Measurements from ENCODE around the gene IFT122.
"Not testable (repeated sequence)": the region's sequence is repeated elsewhere in the genome, so short reads cannot be mapped to it uniquely, and the experiment has no call there.

IFT122 gene

DNA sequence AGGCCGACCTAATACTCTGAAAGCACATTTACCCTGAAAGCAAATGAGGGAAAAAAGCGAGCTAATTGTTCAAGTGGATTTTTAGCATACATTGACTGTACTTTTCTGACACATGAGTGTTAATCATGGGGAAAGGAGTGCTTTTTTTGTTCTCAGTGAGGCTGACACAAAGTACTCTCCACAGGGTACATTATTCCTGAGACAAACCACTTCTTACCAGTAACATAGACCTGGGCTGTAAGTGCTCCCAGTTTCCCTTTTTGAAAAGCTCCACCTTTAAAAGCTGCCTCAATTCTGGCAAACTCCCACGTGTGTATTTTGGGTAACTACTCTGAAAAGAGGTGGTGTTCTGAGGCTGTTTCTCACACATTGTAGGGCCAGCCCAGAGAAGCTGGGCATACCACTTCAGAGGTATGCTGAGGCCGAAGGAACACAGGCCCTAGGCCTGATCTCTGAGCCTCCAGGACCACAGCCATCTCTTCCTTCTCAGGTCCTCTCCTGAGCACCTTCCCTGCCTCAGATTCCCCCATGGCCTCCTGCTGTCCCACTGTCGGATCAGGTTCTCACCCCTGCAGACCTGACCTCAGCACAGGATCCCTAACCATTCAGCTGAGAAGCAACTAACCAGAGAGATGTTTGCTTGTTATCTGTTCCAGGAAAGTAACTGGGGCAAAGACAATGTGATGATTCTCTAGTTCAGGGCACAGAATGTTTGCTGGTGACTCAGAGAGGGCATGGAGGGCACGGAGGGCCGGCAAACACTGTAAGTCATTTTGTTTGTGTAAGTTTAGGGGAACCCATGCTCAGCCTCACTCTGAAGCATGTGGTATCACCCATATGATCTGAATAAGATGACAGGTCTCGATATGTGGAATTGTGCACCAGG lies 58.8 kb downstream of the IFT122 start:
- not testable (repeated sequence) for DNase-seq

DNA sequence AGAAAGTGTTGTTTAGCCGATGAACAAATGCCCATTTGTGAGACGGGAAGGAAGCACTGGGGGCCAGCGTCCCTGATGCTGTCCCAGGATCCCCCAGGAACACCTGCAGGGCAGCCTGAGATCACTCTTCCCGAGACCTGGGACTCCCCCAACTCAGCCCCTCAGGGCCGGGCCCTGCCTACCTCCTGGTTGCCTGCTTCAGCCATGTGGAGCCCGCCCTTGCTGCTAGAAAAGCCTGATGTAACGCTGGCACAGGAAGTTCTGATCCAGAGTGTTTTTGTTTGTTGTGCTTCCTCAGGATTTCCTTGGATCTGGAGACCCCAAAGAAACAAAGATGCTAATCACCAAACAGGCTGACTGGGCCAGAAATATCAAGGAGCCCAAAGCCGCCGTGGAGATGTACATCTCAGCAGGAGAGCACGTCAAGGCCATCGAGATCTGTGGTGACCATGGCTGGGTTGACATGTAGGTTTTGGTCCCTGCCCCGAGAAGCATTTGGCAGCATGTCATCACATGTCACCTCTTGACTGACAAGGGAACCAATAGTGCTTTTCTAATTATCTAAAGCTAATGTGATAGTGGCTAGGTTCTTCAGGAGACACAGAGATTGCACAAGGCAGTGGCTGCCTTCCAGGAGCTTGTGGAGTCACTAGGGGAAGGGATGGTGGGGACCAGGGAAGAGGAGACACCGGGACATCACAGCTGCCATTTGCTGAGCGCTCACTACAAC lies 59.7 kb downstream of the IFT122 start:
- DNase-seq, result not testable (repeated sequence)

DNA sequence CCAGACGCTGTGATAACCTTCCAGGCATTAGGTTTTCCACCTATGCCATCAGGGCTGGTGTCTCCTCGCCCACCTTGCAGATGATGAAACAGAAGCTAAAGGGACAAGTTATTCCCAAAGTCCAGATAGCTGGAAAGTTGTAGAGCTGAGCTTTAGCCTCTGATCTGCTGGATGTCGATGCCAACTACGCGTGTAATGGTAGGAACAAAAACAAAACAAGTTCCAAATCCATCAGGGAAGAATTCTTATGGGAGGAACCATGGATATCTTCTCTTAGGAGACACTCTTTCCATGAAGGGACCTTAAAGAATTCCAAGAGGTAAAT lies 60.3 kb downstream of the IFT122 start:
- DNase-seq, result no peak

DNA sequence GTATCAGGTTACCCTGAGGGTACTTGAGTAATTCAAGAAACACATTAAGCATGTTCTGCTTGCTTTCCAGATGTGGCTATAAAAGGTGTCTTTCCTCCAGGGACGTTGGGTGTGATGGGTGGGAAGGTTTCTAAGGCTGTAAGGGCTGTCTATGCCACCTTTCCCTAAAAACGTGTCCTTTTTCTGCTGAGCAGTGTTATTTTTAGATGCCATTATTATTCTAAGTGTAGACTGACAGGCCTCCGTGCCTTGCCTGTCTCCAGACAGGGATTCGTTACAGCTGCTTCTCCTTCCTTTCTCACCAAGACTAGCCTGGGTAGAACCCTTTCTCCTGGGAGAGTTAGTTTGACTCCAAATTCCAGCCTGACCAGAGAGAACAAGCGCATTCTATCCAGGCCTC lies 61.6 kb downstream of the IFT122 start:
- DNase-seq, result no peak

DNA sequence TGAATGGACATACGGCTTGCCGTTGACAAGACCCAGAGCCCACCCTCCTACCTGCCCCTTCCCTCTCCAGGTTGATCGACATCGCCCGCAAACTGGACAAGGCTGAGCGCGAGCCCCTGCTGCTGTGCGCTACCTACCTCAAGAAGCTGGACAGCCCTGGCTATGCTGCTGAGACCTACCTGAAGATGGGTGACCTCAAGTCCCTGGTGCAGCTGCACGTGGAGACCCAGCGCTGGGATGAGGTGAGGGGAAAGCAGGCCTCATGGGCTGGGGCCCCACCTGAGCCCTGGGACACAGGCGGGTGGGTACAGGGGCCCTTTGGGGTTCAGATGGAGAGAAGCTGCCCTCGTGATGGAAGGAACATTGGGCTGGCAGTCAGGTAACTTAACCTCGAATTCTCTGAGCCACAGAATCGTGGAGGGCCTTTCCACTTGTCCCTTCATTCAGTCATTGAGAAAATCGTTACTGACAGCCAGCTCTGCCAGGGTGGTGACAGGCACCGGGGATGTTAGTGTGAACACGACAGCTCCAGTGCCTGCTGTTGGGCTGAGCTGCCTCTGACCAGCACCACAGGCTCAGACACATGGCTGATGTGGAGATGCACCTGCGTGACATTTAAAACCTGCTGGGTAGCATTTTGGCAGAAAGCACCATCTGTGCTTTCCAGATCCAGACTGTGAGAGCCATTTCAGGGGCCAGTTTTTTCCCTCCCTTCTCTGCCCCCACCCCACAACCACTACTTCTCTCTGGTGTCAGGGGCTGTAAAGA lies 62.8 kb downstream of the IFT122 start:
- DNase-seq, result no peak

DNA sequence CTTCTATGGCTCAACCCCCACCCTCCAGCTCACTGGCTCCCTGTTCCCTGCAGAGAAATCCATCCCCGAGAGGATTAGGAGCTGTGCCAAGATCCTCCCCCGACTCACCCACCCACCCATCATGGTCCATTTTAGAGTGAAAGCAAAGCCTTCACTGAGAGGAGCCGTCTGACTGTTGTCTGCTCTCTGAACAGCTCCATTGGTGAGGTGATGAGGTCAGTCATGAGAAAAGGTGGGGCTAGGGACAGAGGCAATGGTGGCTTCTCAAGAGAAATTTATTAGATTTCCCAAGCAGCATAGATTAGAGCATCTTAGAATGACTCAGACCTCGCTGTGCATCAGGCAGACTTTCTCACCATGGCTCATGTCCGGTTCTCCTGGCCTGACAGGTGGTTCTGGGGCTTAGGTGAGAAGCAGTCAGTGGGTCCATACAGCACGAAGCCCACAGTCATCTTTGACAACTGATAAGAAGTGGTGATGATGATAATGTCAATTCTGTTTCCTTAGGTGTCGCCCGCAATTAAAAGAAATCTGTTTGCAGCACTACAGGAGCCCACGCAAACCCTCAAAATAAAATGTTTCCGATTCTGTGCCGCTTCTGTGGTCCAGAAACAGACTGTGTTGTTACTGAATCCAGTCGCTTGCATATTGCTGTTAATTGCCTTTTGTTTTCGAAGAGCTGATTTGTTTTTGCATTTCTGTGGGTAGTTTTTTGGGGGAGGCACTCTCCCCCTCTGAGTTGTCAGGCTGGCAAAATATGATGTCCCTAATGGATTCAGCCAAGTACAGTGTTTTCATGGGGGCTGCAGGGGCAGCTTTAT lies 63.7 kb downstream of the IFT122 start:
- no peak for DNase-seq

DNA sequence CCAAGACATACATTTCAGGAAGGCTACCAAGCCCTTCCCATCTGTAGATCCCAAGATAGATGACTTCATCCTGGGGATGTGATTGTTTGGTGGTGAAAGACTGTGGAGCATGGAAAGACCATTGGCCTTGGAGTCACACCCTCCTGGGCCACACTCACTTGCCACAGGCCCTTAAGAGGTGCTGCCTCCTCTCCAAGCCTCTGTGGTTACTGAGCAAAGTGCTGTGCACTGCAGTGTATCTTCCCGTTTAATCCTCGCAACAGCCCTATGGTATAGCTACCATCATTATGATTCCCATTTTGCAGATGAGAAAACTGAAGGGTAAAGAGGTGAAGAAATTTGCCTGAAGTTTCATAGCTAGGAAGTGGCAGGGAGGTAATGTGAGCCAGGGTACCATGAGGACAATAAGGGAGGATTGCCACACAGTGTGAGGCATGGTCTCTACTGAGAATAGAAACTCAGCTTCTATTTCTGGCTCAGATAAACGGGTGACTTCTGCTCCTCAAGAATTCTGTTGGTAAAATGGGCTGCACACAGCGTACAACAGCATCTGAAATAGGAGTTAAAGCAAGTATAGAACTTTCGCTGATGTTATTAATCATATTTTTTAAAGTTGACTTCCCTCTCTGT lies 64.6 kb downstream of the IFT122 start:
- DNase-seq, result no peak

DNA sequence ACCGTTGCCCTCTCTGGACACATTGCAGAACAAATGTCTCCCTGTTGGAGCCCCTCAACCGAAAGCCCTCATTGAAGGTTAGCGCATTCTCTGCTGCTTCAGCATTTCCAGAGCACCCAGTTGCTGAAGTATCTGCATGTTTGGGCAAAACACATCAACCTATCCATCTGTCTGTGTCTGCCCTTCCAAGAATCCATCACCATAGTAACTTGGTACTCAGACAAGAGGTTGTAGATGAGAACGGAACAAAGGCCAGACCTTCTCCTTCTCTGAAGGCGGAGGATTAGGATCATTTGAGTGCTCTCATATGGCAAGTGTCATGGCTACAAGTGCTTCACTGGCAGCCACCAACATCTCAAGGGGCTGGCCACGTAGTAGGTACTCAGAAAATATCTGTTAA lies 65.3 kb downstream of the IFT122 start:
- DNase-seq, result no peak

DNA sequence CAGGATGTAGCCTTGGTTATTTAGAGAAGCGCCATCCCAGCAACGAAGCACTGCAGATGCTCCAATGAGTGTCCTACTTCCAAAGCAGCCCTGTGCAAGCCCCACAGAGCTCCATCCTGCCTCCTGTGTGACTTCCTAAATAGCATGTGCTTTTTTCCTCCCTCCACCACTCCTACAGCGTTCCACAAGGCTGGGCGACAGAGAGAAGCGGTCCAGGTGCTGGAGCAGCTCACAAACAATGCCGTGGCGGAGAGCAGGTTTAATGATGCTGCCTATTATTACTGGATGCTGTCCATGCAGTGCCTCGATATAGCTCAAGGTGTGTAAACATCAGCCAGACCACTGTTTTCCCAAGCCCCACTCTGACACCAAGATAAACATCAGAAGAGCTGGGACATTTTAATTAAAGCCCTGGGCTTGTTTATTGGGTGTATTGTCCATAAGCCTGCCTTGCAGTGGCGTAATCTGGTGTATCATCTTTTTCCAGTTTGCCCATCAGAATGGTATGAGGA lies 66.3 kb downstream of the IFT122 start:
- DNase-seq, result no peak

DNA sequence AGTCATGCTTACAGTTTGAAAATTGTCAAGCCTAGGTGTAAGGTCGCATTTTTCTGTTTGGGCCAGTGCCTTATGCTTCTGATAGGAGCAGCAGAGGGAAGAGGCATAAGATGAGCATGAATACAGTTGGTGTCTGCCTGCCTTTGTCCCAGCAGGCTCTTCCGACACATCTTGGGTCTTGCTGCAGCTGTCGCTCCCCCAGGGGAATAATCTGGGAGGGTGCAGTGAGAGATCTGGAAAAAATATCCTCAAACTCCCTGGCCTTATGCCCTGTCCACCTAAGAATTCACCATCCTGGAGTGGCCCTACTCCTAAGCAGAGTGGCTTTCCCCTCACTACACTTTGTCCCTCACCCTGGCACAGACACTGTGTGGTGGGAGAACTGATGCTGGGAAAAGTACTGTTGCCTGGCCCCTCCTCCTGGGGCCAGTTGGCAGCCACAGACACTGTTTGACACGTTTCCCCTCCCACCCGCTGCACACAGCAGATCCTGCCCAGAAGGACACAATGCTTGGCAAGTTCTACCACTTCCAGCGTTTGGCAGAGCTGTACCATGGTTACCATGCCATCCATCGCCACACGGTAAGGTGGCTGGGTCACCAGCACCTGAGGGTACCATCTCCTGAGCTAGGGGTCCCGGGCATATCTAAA lies 67.3 kb downstream of the IFT122 start:
- no peak for DNase-seq

DNA sequence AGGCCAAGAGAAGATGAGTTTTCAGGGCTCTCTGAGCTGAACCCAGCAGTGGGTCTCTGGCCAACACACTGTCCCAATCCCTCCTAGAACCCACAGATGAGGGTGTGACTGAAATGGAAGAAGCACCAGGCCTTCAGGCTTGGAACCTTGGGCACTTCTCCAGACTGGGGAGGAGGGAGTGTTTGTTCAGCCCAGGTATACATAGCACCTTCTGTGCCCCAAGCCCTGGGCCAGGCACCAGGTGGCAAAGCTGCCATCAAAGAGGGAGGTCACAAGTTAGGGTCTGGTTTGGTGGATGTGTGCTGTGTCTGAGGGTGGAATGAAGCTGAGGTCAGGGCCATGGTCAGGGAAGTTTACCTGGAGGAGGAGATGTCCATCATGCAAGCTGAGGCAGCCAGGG lies 72.6 kb downstream of the IFT122 start:
- DNase-seq, result no peak

DNA sequence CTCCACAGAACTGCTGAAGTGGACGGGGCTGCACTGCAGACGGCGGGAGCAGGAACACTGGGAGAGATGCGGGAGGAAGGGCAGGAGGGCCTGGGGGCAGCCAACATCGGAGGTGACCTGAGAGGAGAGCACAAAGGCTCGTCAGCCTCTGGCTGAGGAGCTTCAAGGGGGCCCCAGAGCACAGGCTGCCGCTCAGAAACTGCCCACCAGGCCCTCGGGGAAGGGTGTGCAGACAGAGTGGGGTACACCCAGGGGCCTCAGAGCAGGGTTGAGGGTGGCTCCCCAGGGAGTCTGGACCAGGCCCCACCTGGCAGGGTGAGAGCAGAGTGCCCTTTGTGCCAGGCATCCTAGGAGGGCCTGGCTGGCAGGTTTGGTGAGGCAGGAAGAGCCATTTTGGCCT lies 73.7 kb downstream of the IFT122 start:
- no peak for DNase-seq

DNA sequence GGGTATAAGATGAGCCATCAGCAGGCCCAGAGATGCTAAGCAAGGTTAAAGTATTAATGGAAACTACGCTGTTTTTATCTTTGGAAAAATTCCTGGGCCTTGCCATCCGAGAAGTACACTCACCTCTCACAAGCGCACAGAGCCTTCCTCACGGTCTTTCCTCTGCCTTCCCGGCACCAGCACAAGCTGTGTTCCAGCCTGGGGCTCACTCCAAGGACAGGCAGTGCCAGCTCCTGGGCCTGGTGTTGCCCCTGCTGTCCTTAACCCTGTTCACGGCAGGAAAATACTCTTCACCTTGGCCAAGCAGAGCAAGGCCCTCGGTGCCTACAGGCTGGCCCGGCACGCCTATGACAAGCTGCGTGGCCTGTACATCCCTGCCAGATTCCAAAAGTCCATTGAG lies 74.1 kb downstream of the IFT122 start:
- DNase-seq, result no peak

DNA sequence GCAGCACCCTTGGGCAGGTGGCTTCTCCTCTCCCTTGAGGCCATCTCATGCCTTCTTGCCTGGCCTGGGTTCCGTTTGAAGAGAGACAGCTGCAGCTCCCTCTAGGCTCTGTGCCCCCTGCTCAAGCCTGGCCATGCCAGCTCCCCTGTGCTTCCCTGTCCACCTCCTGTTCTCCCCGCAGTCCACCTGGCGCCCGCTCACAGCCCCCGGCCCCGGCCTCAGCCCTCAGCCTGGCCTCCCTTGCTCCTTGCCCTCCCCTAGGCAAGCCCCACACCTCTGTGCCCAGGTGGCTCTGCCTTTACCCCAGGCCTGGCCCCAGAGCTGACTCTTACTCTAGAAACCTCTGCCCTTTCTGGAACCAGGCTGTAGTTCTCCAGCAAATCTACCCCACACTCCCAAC lies 74.5 kb downstream of the IFT122 start:
- no peak for DNase-seq

DNA sequence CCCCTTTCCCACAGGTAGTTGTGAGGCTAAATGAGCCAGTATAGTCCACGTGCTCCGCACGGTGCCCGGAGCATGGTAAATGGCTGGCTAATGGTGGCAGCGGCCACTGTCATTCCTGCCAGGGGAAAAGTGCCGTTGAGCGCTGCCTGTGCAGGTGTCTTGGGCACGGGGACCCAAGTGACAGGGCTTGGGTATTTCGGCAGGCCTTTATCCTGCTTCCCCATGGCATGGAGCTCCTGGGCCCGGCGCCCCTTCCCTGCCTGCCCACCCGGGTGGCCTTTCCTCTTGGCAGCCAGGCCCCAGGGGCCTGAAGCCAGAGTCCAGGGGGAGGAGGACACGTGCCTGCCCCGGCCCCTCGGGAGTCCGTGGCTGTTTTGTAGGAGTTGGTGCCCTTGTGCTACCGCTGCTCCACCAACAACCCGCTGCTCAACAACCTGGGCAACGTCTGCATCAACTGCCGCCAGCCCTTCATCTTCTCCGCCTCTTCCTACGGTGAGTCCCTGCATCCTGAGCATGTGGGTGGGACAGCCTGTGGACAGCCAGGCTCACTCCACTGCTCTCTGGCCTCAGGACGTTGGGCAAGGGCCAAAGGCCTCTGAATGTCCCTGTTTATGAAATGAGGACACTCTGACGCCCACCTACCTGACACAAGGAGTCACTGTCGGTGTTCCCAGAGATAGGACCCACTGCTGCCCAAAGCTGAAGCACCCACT lies 75.2 kb downstream of the IFT122 start:
- DNase-seq, result not testable (repeated sequence)

DNA sequence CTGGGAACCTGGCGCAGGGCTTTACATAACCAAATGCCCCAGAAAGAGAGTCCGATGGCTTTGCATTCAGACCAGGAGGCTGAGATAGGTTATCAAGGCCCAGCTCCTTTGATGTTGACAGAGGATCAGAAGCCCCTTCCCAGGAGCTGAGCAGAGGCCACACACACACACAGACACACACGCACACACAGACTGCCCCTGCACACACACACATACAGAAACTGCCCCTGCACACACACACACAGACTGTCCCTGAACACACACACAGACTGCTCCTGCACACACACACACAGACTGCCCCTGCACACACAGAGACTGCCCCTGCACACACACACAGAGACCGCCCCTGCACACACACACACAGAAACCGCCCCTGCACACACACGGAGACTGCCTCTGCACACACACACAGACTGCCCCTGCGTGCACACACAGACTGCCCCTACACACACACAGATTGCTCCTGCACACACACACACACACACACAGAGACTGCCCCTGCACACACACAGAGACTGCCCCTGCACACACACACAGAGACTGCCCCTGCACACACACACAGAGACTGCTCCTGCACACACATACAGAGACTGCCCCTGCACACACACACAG lies 75.9 kb downstream of the IFT122 start:
- not testable (repeated sequence) for DNase-seq

DNA sequence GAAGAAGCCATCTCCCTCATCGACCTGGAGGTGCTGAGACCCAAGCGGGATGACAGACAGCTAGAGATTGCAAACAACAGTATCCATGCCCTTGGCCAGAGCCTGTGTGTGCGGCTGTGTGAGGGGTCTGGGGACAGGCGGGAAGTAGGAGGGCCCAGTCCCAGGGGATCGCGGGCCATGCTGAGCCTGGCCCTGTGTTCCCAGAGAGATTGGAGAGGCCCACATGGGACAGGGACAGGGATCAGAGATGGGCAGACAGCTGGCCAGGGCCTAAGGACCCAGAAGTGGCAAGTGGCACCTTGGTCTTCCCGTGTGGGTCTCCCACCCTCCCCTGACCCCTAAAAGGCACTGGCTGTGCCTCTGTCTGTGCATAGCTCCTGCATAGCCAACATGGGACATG lies 77.5 kb downstream of the IFT122 start:
- DNase-seq, result no peak

DNA sequence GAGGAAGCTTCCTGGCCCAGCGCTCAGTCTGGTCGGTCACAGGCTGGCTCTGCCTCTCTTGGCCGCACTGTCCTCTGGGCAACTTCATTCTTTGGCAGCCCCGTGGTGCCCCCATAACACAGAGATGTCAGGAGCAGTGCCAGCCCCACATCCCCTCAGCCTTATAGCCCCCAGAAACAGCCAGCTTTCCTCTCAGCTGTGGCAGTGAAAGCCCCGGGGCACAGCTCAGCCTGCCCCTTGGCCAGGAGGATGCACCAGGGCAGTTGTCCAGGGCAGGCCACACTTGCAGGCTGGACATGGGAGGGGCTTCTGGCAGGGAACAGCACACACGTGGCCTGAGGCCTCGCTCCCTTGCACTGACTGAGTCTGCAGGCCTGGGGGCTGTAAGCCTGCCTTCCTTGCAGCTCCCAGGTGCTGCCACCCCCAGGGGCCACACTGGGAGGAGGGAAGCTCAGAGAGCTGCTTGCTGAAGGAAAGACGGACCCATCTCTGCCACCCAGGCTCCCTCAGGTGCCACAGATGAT lies 78.1 kb downstream of the IFT122 start:
- no peak for DNase-seq

DNA sequence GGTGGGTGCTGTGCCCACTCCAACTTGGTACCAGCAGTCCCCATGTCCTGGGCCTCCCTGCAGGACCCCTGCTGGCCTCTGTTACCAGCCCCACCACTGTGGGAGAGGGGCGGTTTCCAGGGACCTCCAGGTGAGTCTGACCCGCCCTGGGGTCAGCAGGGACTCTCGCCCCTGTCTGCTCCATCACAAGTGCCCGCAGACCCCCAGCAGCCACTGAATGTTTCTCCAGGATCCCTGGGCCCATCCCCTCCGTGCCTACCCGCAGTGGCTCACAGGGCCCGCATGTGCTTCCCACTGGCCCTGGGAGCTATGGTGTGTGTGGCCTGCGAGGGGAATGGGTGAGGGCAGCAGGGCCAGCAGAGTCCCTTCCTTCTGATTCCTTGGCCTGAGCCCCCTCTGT lies 78.6 kb downstream of the IFT122 start:
- DNase-seq, result no peak

DNA sequence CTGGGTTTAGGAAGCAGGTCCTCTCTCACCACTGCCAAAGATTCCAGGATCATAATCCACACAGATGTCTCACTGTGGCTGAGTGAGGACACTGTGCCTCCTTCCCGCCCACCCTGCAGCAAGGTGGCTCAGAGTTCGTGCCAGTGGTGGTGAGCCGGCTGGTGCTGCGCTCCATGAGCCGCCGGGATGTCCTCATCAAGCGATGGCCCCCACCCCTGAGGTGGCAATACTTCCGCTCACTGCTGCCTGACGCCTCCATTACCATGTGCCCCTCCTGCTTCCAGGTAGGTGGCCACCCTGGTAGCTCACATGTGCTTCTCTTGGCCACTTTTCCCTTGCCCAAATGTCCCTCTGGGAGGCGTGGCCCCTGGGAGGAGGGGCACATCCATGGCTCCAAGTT lies 79.4 kb downstream of the IFT122 start:
- DNase-seq, result no peak
